MG63 (cell line): Measurements from ENCODE around the gene UNC50. TPM values are rescaled to one million over a fixed set of nuclear protein-coding genes. Genes with fewer than 3 reads are reported as not detected.

Source experiments
- total RNA-seq: library from RNA; depleted of rRNA; stranded (reverse); fragments of >200 nt; shearing (Covaris generic); gene quantifications from 2 replicates; pipeline ENCODE4 v1.2.3, GENCODE V29; 2014; ENCODE audit warnings: low replicate concordance; rRNA removed

UNC50 gene
- total RNA-seq, 1 experiment from 2014 or later, result 31.5 TPM

Other genes with a start within 250 kb of the UNC50 start
- 8.4 and 12.6 TPM in 2 replicates for gene INPP4A, start 163.7 kb upstream of the UNC50 start, total RNA-seq
- gene COA5, start 77 bp upstream of the UNC50 start, total RNA-seq, result 28.1 and 42.9 TPM in 2 replicates
- 0.89 and 2.2 TPM in 2 replicates for gene MGAT4A, start 122.5 kb downstream of the UNC50 start, total RNA-seq